Smooth muscle cell (in vitro differentiated cells): ENCODE measurements around the gene PTPRM. TPM values are rescaled to one million over a fixed set of nuclear protein-coding genes. Genes with fewer than 3 reads are reported as not detected.

Experiments
- DNase-seq: peaks from one replicate; lab custom pipeline; 2025; ENCODE audit not compliant: unreplicated experiment; lab: John Stamatoyannopoulos, UW
- H2AFZ ChIP-seq: fragments of 200-600 bp; sonication (generic); 2 replicates; pipeline ENCODE4 v1.6.0; 2016; ENCODE audit warnings: antibody characterized with exemption, low read depth, mild to moderate bottlenecking
- H3F3A ChIP-seq: fragments of 200-600 bp; sonication (generic); 2 replicates; pipeline ENCODE4 v1.6.0; 2017; ENCODE audit warnings: antibody characterized with exemption, low read depth
- H3K27ac ChIP-seq: fragments of 200-600 bp; sonication (generic); 2 replicates; pipeline ENCODE4 v1.5.1; 2016; ENCODE audit warnings: low read depth, mild to moderate bottlenecking
- H3K27me3 ChIP-seq: fragments of 200-600 bp; sonication (generic); 2 replicates; pipeline ENCODE4 v1.6.1; 2016; ENCODE audit warnings: low read depth, mild to moderate bottlenecking
- H3K36me3 ChIP-seq: fragments of 200-600 bp; sonication (generic); 2 replicates; pipeline ENCODE4 v1.5.1; 2016; ENCODE audit warnings: low read depth
- H3K4me1 ChIP-seq: fragments of 200-600 bp; sonication (generic); 2 replicates; pipeline ENCODE4 v1.5.1; 2016; ENCODE audit warnings: low read depth
- H3K4me2 ChIP-seq: fragments of 200-600 bp; sonication (generic); 2 replicates; pipeline ENCODE4 v1.6.0; 2016; ENCODE audit warnings: mild to moderate bottlenecking
- H3K4me3 ChIP-seq: fragments of 200-600 bp; sonication (generic); 2 replicates; pipeline ENCODE4 v1.5.1; 2016; ENCODE audit warnings: mild to moderate bottlenecking
- H3K79me2 ChIP-seq: fragments of 200-600 bp; sonication (generic); 2 replicates; pipeline ENCODE4 v1.6.0; 2016; ENCODE audit warnings: low read depth, mild to moderate bottlenecking
- H3K9ac ChIP-seq: fragments of 200-600 bp; sonication (generic); 2 replicates; pipeline ENCODE4 v1.6.0; 2016; ENCODE audit warnings: low read depth
- H3K9me3 ChIP-seq: fragments of 200-600 bp; sonication (generic); replicated peaks from 2 replicates; pipeline ENCODE4 v1.5.1; 2016; ENCODE audit warnings: low read depth
- H4K20me1 ChIP-seq: fragments of 200-600 bp; sonication (generic); 2 replicates; pipeline ENCODE4 v1.6.0; 2016; ENCODE audit warnings: low read depth
- CTCF ChIP-seq: fragments of 200-600 bp; sonication (generic); IDR thresholded peaks from 2 replicates; pipeline ENCODE4 v1.5.1; 2017; ENCODE audit warnings: borderline replicate concordance, mild to moderate bottlenecking, antibody characterized with exemption; ENCODE audit not compliant: insufficient read depth, poor library complexity, severe bottlenecking
- WGBS: methylation state at CpG from one replicate; pipeline ENCODE4 v1.1.7; 2016; ENCODE audit warnings: low lambda C conversion rate; 5-methylcytosine and 5-hydroxymethylcytosine counted together
- polyA plus RNA-seq: library from polyadenylated mRNA; unstranded; fragments of >200 nt; fragmentation: Nextera tagmentation; extraction: Ambion mirVana; gene quantifications from 2 replicates; pipeline ENCODE4 v1.2.1, GENCODE V29; 2016
- total RNA-seq: library from RNA; depleted of rRNA; stranded (reverse); fragments of >200 nt; gene quantifications from 2 replicates; pipeline ENCODE4 v1.2.3, GENCODE V29; 2014

PTPRM gene
- total and polyA plus RNA-seq, 2 experiments from 2014 or later, result 57.5 to 115 TPM

GRCh38 chr18:8212896-8213780, 646.0 kb downstream of the PTPRM start:
- Histone ChIP-seq H3K4me3 (no peak overlapping the region), H3K4me2 (no peak overlapping the region), H3K27me3 (no peaks in the 10 kb centered on the region), H2AFZ (no peak overlapping the region), H3K9ac (no peak overlapping the region), H3K27ac (no peak overlapping the region), H4K20me1 (no peaks in the 10 kb centered on the region), H3K4me1 (peaks cover 13% of the 10 kb centered on the region), H3K9me3 (no peaks in the 10 kb centered on the region), H3F3A (no peaks in the 10 kb centered on the region), H3K79me2 (no peaks in the 10 kb centered on the region), H3K36me3 (no peaks in the 10 kb centered on the region)
- DNase-seq, result no peak
- 88% methylated on average over 8 of the region's 8 CpGs for WGBS
- TF ChIP-seq CTCF, result no peak

GRCh38 chr18:8215741-8216140, 648.6 kb downstream of the PTPRM start:
- WGBS, result 74% methylated on average over 2 of the region's 2 CpGs
- no peak overlapping the region for H3K9ac ChIP-seq
- H3K4me3 ChIP-seq, result no peak overlapping the region
- no peak for DNase-seq
- no peaks in the 10 kb centered on the region for H3K27me3 ChIP-seq
- H3K79me2 ChIP-seq, result no peaks in the 10 kb centered on the region
- H4K20me1 ChIP-seq, result no peaks in the 10 kb centered on the region
- peaks cover 22% of the 10 kb centered on the region for H3K4me1 ChIP-seq
- no peak overlapping the region for H3K4me2 ChIP-seq
- H3F3A ChIP-seq, result no peaks in the 10 kb centered on the region
- no peaks in the 10 kb centered on the region for H3K9me3 ChIP-seq
- H3K36me3 ChIP-seq, result no peaks in the 10 kb centered on the region
- TF ChIP-seq CTCF, result no peak
- H3K27ac ChIP-seq, result no peak overlapping the region
- no peak overlapping the region for H2AFZ ChIP-seq

GRCh38 chr18:8217051-8217564, 650.0 kb downstream of the PTPRM start:
- no peak overlapping the region for H3K27ac ChIP-seq
- H3K36me3 ChIP-seq, result no peaks in the 10 kb centered on the region
- TF ChIP-seq CTCF, result no peak
- no peaks in the 10 kb centered on the region for H3K79me2 ChIP-seq
- no peak overlapping the region for H2AFZ ChIP-seq
- H4K20me1 ChIP-seq, result no peaks in the 10 kb centered on the region
- peaks cover 22% of the 10 kb centered on the region for H3K4me1 ChIP-seq
- no peaks in the 10 kb centered on the region for H3K27me3 ChIP-seq
- H3K4me3 ChIP-seq, result no peak overlapping the region
- 68% methylated on average over 8 of the region's 8 CpGs for WGBS
- no peak overlapping the region for H3K9ac ChIP-seq
- no peaks in the 10 kb centered on the region for H3K9me3 ChIP-seq
- no peak for DNase-seq
- no peak overlapping the region for H3K4me2 ChIP-seq
- H3F3A ChIP-seq, result no peaks in the 10 kb centered on the region
